ENCODE data around the gene CELF1. TPM values are rescaled to one million over a fixed set of nuclear protein-coding genes. Genes with fewer than 3 reads are reported as not detected.
A peak's percentile ranks its signal among the peaks of the same experiment; 100 is the strongest.

Gene CELF1
- polyA plus RNA-seq, 1 donor (not counting 4 experiments of a cell fraction or from before 2014, with no cell fraction given), result 110 TPM

- H3K36me3 ChIP-seq (ENCODE audit: control insufficient read depth in 2 of 2, extremely low read depth in 1 of 2, insufficient read depth in 2 of 2, low read length in 2 of 2), result peaks cover 2 to 7% of the 10 kb centered on the region in 2 experiments
- H3K79me2 ChIP-seq (ENCODE audit: control insufficient read depth, insufficient read depth, low read length), result peaks cover 58% of the 10 kb centered on the region
- peaks cover 4% of the 10 kb centered on the region for H4K20me1 ChIP-seq (ENCODE audit: control insufficient read depth, extremely low read depth, insufficient read depth, low read length)
- DNase-seq (ENCODE audit: low read depth, low spot score) (no peak), FAIRE-seq (no peak)
- TF ChIP-seq CTCF (optimal IDR thresholded peaks at IDR 0.05 in 1 of 3, IDR thresholded peaks at IDR 0.05 in 1 of 3, conservative IDR thresholded peaks at IDR 0.05 in 1 of 3; ENCODE audit: extremely low read depth in 1 of 3, insufficient read depth in 2 of 3, low read length in 3 of 3), result no peak
- no peak for TF ChIP-seq EZH2 (IDR thresholded peaks at IDR 0.05; ENCODE audit: low read length)
- H2AFZ ChIP-seq (ENCODE audit: control insufficient read depth, low read length), result peak overlapping the region; percentile 88
- no peaks in the 10 kb centered on the region for H3K9me1 ChIP-seq (ENCODE audit: control insufficient read depth, extremely low read depth, insufficient read depth, low read length)
- peak overlapping the region; percentile 91 to 95 (median 93) for H3K4me3 ChIP-seq (ENCODE audit: control insufficient read depth in 2 of 3, extremely low read depth in 1 of 3, insufficient read depth in 2 of 3, low read depth in 1 of 3, low read length in 3 of 3)
- peaks cover 15% of the 10 kb centered on the region for H3K4me1 ChIP-seq (ENCODE audit: control insufficient read depth, extremely low read depth, insufficient read depth, low read length)
- H3K4me2 ChIP-seq (ENCODE audit: control insufficient read depth, extremely low read depth, insufficient read depth, low read depth, low read length), result peak overlapping the region; percentile 89
- H3K9ac ChIP-seq (ENCODE audit: control insufficient read depth, extremely low read depth, insufficient read depth, low read length), result peak overlapping the region; percentile 94
- no peaks in the 10 kb centered on the region for H3K27me3 ChIP-seq (ENCODE audit: control insufficient read depth, extremely low read depth, insufficient read depth, low read length)
- no peaks in the 10 kb centered on the region for H3K9me3 ChIP-seq (ENCODE audit: control insufficient read depth, low read depth, low read length)
- peak overlapping the region; percentile 87 for H3K27ac ChIP-seq (ENCODE audit: control insufficient read depth, insufficient read depth, low read length)
- dilution Hi-C loops (cut with MboI; ENCODE audit: extremely low pct_ligation_motif_present, low sequenced_read_pairs), result no loop called here
Observed at GRCh38 chr11:47566149-47566698, 13.3 kb upstream of the CELF1 start.

GRCh38 chr11:47565340-47566148 is 12.6 kb upstream of the CELF1 start, which contains the start of gene PTPMT1:
PTPMT1 (plus strand) TSS chr11:47565599; CDS start chr11:47565623, 24 bp downstream.
- Histone ChIP-seq H3K79me2 (ENCODE audit: control insufficient read depth, insufficient read depth, low read length) (peaks cover 51% of the 10 kb centered on the region), H3K9me3 (ENCODE audit: control insufficient read depth, low read depth, low read length) (no peaks in the 10 kb centered on the region), H3K9ac (ENCODE audit: control insufficient read depth, extremely low read depth, insufficient read depth, low read length) (peak within 1 kb of the TSS; percentile 94), H3K4me3 (ENCODE audit: control insufficient read depth in 2 of 3, extremely low read depth in 1 of 3, insufficient read depth in 2 of 3, low read depth in 1 of 3, low read length in 3 of 3) (peak within 1 kb of the TSS; percentile 91 to 95 (median 93)), H3K9me1 (ENCODE audit: control insufficient read depth, extremely low read depth, insufficient read depth, low read length) (no peaks in the 10 kb centered on the region), H2AFZ (ENCODE audit: control insufficient read depth, low read length) (peak within 1 kb of the TSS; percentile 88), H3K4me2 (ENCODE audit: control insufficient read depth, extremely low read depth, insufficient read depth, low read depth, low read length) (peak within 1 kb of the TSS; percentile 89), H3K27me3 (ENCODE audit: control insufficient read depth, extremely low read depth, insufficient read depth, low read length) (no peaks in the 10 kb centered on the region), H4K20me1 (ENCODE audit: control insufficient read depth, extremely low read depth, insufficient read depth, low read length) (peaks cover 4% of the 10 kb centered on the region), H3K36me3 (ENCODE audit: control insufficient read depth in 2 of 2, extremely low read depth in 1 of 2, insufficient read depth in 2 of 2, low read length in 2 of 2) (peaks cover 2 to 5% of the 10 kb centered on the region in 2 experiments), H3K4me1 (ENCODE audit: control insufficient read depth, extremely low read depth, insufficient read depth, low read length) (peaks cover 13% of the 10 kb centered on the region), H3K27ac (ENCODE audit: control insufficient read depth, insufficient read depth, low read length) (peak within 1 kb of the TSS; percentile 87)
- dilution Hi-C loops (cut with MboI; ENCODE audit: extremely low pct_ligation_motif_present, low sequenced_read_pairs), result no loop called here
- TF ChIP-seq CTCF (optimal IDR thresholded peaks at IDR 0.05 in 1 of 3, IDR thresholded peaks at IDR 0.05 in 1 of 3, conservative IDR thresholded peaks at IDR 0.05 in 1 of 3; ENCODE audit: extremely low read depth in 1 of 3, insufficient read depth in 2 of 3, low read length in 3 of 3) (no peak), EZH2 (IDR thresholded peaks at IDR 0.05; ENCODE audit: low read length) (no peak)
- FAIRE-seq (no peak), DNase-seq (ENCODE audit: low read depth, low spot score) (no peak)

Measured in keratinocyte (primary cell).